Neuronal stem cell (in vitro differentiated cells): ENCODE measurements around the gene ZNF574.
A peak's percentile ranks its signal among the peaks of the same experiment; 100 is the strongest.

ENCODE experiments used
- DNase-seq: peaks from one replicate; pipeline ENCODE4 v3.0.0-alpha.2; 2013; ENCODE audit warnings: low spot score
- H2AFZ ChIP-seq: one replicate; pipeline ENCODE4 v1.6.1; 2013; ENCODE audit warnings: mild to moderate bottlenecking, low read length, inconsistent platforms
- H2AK5ac ChIP-seq: 2 replicates; pipeline ENCODE4 v1.6.1; 2013; ENCODE audit warnings: low read depth, mild to moderate bottlenecking, inconsistent platforms, low read length, moderate library complexity, mixed read lengths
- H2BK120ac ChIP-seq: 2 replicates; pipeline ENCODE4 v1.6.1; 2013; ENCODE audit warnings: low read depth, mild to moderate bottlenecking, inconsistent platforms, low read length, moderate library complexity, mixed read lengths
- H2BK12ac ChIP-seq: one replicate; pipeline ENCODE4 v1.6.1; 2013; ENCODE audit warnings: low read length, inconsistent platforms
- H2BK15ac ChIP-seq: 2 replicates; pipeline ENCODE4 v1.6.1; 2013; ENCODE audit warnings: mild to moderate bottlenecking, low read length, inconsistent platforms, mixed read lengths
- H2BK5ac ChIP-seq: one replicate; pipeline ENCODE4 v1.6.1; 2013; ENCODE audit warnings: inconsistent platforms, mild to moderate bottlenecking, low read length, moderate library complexity
- H3K14ac ChIP-seq: one replicate; pipeline ENCODE4 v1.6.1; 2013; ENCODE audit warnings: low read length, inconsistent platforms
- H3K18ac ChIP-seq: 2 replicates; pipeline ENCODE4 v1.6.1; 2013; ENCODE audit warnings: low read length, inconsistent platforms
- H3K23ac ChIP-seq: 2 replicates; pipeline ENCODE4 v1.6.1; 2013; ENCODE audit warnings: low read depth, mild to moderate bottlenecking, mixed read lengths, low read length, inconsistent platforms; ENCODE audit not compliant: poor library complexity
- H3K27ac ChIP-seq: replicated peaks from 3 replicates; pipeline ENCODE4 v1.5.1; 2013; ENCODE audit warnings: low read length, inconsistent platforms
- H3K27me3 ChIP-seq, 3 experiments: 2 replicates each; pipeline ENCODE4 v1.6.1; 2013; ENCODE audit warnings: low read length in 3 of 3, mild to moderate bottlenecking in 2 of 3, inconsistent platforms in 1 of 3, low read depth in 1 of 3, mixed read lengths in 1 of 3, moderate library complexity in 1 of 3; ENCODE audit not compliant: control insufficient read depth in 3 of 3, insufficient read depth in 3 of 3
- H3K36me3 ChIP-seq, 2 donors: replicated peaks in 1 of 2; 2 replicates each; pipeline ENCODE4 v1.6.1; 2013; ENCODE audit warnings: low read length in 2 of 2; ENCODE audit not compliant: control insufficient read depth in 2 of 2, insufficient read depth in 2 of 2
- H3K4ac ChIP-seq: 2 replicates; pipeline ENCODE4 v1.6.1; 2013; ENCODE audit warnings: inconsistent platforms, mild to moderate bottlenecking, low read length, moderate library complexity
- H3K4me1 ChIP-seq, 2 donors: 1 replicate in 1 of 2; 2 replicates in 1 of 2; pipeline ENCODE4 v1.6.1; 2013; ENCODE audit warnings: low read length in 2 of 2, low read depth in 1 of 2; ENCODE audit not compliant: control insufficient read depth in 2 of 2, insufficient read depth in 1 of 2
- H3K4me2 ChIP-seq: one replicate; pipeline ENCODE4 v1.6.1; 2013; ENCODE audit warnings: mild to moderate bottlenecking, low read length, inconsistent platforms; ENCODE audit not compliant: insufficient read depth, poor library complexity, severe bottlenecking
- H3K4me3 ChIP-seq, 2 donors: 2 replicates each; pipeline ENCODE4 v1.5.1; 2013; ENCODE audit warnings: low read length in 2 of 2, mild to moderate bottlenecking in 2 of 2, inconsistent platforms in 1 of 2, moderate library complexity in 1 of 2
- H3K79me1 ChIP-seq: one replicate; pipeline ENCODE4 v1.6.1; 2013; ENCODE audit warnings: low read depth, mild to moderate bottlenecking, inconsistent platforms, low read length, moderate library complexity
- H3K9ac ChIP-seq: one replicate; pipeline ENCODE4 v1.6.1; 2013; ENCODE audit warnings: mild to moderate bottlenecking, low read depth, low read length, inconsistent platforms; ENCODE audit not compliant: poor library complexity
- H3K9me3 ChIP-seq, 2 donors: replicated peaks in 1 of 2; 2 replicates each; pipeline versions ENCODE3 to v1.6.1; 2013; ENCODE audit warnings: low read length in 2 of 2, mild to moderate bottlenecking in 2 of 2, inconsistent platforms in 1 of 2, low read depth in 1 of 2, mixed read lengths in 1 of 2, moderate library complexity in 1 of 2; ENCODE audit not compliant: control insufficient read depth in 2 of 2, insufficient read depth in 1 of 2
- H4K8ac ChIP-seq: one replicate; pipeline ENCODE4 v1.6.1; 2013; ENCODE audit warnings: low read depth, mild to moderate bottlenecking, inconsistent platforms, low read length, moderate library complexity
- H4K91ac ChIP-seq: one replicate; pipeline ENCODE4 v1.6.1; 2013; ENCODE audit warnings: low read length, low read depth, mild to moderate bottlenecking, inconsistent platforms; ENCODE audit not compliant: poor library complexity
- WGBS, 2 donors: extraction: QIAGEN DNeasy Blood & Tissue Kit; methylation state at CpG; one replicate each; pipeline ENCODE4 v1.1.7; 2013; ENCODE audit warnings: missing lambda C conversion rate in 2 of 2, mixed read lengths in 1 of 2; ENCODE audit not compliant: insufficient read length in 2 of 2, insufficient replicate concordance in 1 of 2; ENCODE audit errors: extremely low coverage in 2 of 2; 5-methylcytosine and 5-hydroxymethylcytosine counted together

Gene ZNF574

GRCh38 chr19:42045575-42045974 is 30.4 kb upstream of the ZNF574 start:
- H2BK5ac ChIP-seq = no peak overlapping the region
- no peak overlapping the region for H3K9ac ChIP-seq
- no peaks in the 10 kb centered on the region for H3K27me3 ChIP-seq
- WGBS, 2 donors = no CpG with 5 or more reads among the region's 7 CpGs
- no peak overlapping the region for H3K14ac ChIP-seq
- peaks cover 0 to 24% of the 10 kb centered on the region in 2 donors for H3K36me3 ChIP-seq
- no peaks in the 10 kb centered on the region for H3K79me1 ChIP-seq
- DNase-seq = no peak
- H3K4ac ChIP-seq = no peak overlapping the region
- no peak overlapping the region for H2BK120ac ChIP-seq
- H3K4me2 ChIP-seq = no peak overlapping the region
- no peak overlapping the region for H4K8ac ChIP-seq
- H3K18ac ChIP-seq = no peak overlapping the region
- H2AK5ac ChIP-seq = no peak overlapping the region
- no peak overlapping the region for H3K4me3 ChIP-seq
- H3K27ac ChIP-seq = no peak overlapping the region
- no peak overlapping the region for H2BK12ac ChIP-seq
- H3K23ac ChIP-seq = no peak overlapping the region
- H3K9me3 ChIP-seq = no peaks in the 10 kb centered on the region
- peaks cover 0 to 5% of the 10 kb centered on the region in 2 donors for H3K4me1 ChIP-seq
- no peak overlapping the region for H4K91ac ChIP-seq
- no peak overlapping the region for H2AFZ ChIP-seq
- no peak overlapping the region for H2BK15ac ChIP-seq

DNA sequence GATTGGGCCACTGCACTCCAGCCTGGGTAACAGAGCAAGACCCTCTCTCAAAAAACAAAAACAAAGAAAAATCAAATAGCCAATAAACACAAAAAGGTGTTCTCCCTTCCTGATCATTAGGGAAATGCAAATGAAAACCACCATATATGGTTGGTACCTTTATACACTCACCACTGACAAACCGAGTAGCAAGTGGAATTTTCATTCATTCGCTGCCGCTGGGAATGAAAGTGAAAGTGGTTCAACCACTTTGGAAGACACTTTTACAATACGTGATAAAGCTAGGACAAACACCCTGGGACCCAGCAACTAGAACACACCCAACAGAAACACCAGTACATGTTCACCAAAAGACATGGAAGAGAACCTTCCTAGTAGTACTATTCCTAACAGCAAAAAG is 27.0 kb upstream of the ZNF574 start:
- H3K27ac ChIP-seq = no peak overlapping the region
- no peak overlapping the region for H4K8ac ChIP-seq
- H3K36me3 ChIP-seq = peaks cover 0 to 19% of the 10 kb centered on the region in 2 donors
- H3K4me3 ChIP-seq = no peak overlapping the region
- H3K4me2 ChIP-seq = no peak overlapping the region
- no CpG with 5 or more reads among the region's 4 CpGs for WGBS, 2 donors
- no peak overlapping the region for H3K9ac ChIP-seq
- no peak overlapping the region for H2BK120ac ChIP-seq
- H3K18ac ChIP-seq = no peak overlapping the region
- H2AK5ac ChIP-seq = no peak overlapping the region
- no peak overlapping the region for H2AFZ ChIP-seq
- no peaks in the 10 kb centered on the region for H3K27me3 ChIP-seq
- no peak overlapping the region for H2BK15ac ChIP-seq
- H3K23ac ChIP-seq = no peak overlapping the region
- no peaks in the 10 kb centered on the region for H3K79me1 ChIP-seq
- H3K14ac ChIP-seq = no peak overlapping the region
- H3K9me3 ChIP-seq = no peaks in the 10 kb centered on the region
- H3K4me1 ChIP-seq = peaks cover 0 to 9% of the 10 kb centered on the region in 2 donors
- H4K91ac ChIP-seq = no peak overlapping the region
- no peak overlapping the region for H2BK12ac ChIP-seq
- no peak overlapping the region for H3K4ac ChIP-seq
- no peak overlapping the region for H2BK5ac ChIP-seq
- no peak for DNase-seq

GRCh38 chr19:42051166-42052115 is 24.5 kb upstream of the ZNF574 start:
- Histone ChIP-seq H2BK12ac (no peak overlapping the region), H4K8ac (no peak overlapping the region), H3K36me3 (peaks cover 0 to 29% of the 10 kb centered on the region in 2 donors), H3K4ac (no peak overlapping the region), H3K27ac (no peak overlapping the region), H2BK120ac (no peak overlapping the region), H3K14ac (no peak overlapping the region), H3K23ac (no peak overlapping the region), H3K9ac (no peak overlapping the region), H3K79me1 (no peaks in the 10 kb centered on the region), H3K18ac (no peak overlapping the region), H3K4me2 (no peak overlapping the region), H4K91ac (no peak overlapping the region), H2AK5ac (no peak overlapping the region), H3K27me3 (no peaks in the 10 kb centered on the region), H3K9me3 (no peaks in the 10 kb centered on the region), H2AFZ (no peak overlapping the region), H2BK15ac (no peak overlapping the region), H2BK5ac (no peak overlapping the region), H3K4me1 (peaks cover 0 to 4% of the 10 kb centered on the region in 2 donors), H3K4me3 (no peak overlapping the region)
- no peak for DNase-seq
- WGBS, 2 donors = no CpG with 5 or more reads among the region's 14 CpGs

DNA sequence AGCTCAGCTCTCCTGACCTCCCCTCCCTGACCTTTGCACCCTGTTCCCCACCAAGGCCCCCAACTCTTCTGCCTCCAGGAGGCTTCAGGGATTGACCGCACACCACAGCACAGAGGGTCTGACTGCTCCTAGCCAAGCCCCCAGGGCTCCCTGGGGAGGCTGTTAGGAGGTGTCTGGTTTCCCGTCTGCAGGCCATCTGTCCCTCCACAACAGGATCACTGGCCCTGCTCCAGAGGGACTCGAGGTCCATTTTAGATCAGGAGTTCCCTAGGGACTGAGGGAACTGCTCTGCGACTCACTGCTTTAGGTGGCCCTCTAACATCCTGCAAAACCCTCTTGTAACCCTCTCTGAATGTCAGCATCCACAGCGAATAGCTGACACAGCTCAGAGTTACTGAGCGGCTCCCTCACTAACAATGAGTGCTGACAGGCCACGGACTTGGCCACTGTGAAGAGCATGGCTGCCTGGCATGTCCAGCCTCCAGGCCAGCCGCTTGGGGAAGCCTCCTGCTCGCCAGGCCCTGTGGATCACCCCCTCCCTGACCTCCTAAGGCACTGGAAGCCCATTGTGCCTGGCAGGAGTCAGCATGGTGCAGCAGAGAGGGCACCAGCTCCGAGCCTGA is 23.6 kb upstream of the ZNF574 start:
- no CpG with 5 or more reads among the region's 10 CpGs for WGBS, 2 donors
- no peak overlapping the region for H2BK15ac ChIP-seq
- H2AK5ac ChIP-seq = no peak overlapping the region

More for the DNA sequence above, 23.6 kb upstream of the ZNF574 start:
- Histone ChIP-seq H2AFZ (peak overlapping the region; percentile 39), H4K8ac (no peak overlapping the region), H4K91ac (no peak overlapping the region), H2BK5ac (no peak overlapping the region), H2BK120ac (no peak overlapping the region), H3K9me3 (no peaks in the 10 kb centered on the region), H3K27ac (no peak overlapping the region), H3K4me1 (peaks cover 0 to 4% of the 10 kb centered on the region in 2 donors), H3K18ac (peak overlapping the region; percentile 42), H2BK12ac (no peak overlapping the region), H3K27me3 (no peaks in the 10 kb centered on the region), H3K4me3 (no peak overlapping the region), H3K9ac (peak overlapping the region; percentile 32), H3K23ac (peak overlapping the region; percentile 13), H3K79me1 (no peaks in the 10 kb centered on the region), H3K4me2 (no peak overlapping the region), H3K4ac (no peak overlapping the region), H3K36me3 (peaks cover 0 to 35% of the 10 kb centered on the region in 2 donors), H3K14ac (no peak overlapping the region)
- DNase-seq = no peak
